GM19328 (cell line): ENCODE results near the gene AJAP1.

ENCODE experiments used
- ATAC-seq: cut with Tn5 transposase; IDR thresholded peaks from one replicate; pipeline ENCODE4 v1.9.1; 2021; ENCODE audit warnings: mild to moderate bottlenecking, moderate library complexity; ENCODE audit not compliant: unreplicated experiment

AJAP1 gene

DNA sequence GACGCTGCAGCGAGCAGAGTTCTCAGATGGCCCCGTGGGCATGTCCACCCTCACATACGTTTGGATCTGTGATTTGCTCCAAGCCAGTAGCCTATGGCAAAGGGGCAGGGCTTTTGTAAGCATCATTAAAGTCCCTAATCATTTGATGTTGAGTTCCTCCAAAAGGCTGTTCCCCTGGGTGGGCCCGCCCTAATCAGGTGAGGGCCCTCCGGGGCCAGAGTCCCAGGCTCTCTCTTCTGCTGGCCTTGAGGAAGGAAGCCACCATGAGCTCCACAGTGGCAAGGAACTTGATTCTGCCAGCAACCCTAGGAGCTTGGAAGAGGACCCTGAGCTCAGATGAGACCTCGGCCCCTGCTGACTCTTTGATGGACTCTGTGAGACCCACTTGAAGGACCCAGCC, 25.4 kb upstream of the AJAP1 start:
- ATAC-seq: no peak

DNA sequence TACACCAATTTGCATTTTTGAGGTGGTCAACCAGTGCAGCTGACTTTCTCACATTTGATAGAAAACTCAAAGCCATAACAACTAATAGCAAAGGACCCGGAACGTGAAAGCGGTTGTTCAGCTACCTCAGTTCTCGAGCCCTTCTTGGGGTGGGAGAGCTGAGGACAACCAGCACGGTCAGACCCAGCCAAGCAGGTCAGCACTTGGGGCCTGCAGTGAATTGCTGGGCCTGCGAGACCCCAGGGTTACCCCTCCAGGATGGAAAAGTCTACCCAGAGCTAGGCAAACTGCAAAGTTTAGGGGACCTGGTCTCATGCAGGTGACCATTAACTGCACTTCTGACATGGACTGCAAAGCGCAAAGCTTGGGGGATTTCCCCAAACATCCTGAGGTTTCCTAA, 23.8 kb upstream of the AJAP1 start:
- no peak for ATAC-seq

DNA sequence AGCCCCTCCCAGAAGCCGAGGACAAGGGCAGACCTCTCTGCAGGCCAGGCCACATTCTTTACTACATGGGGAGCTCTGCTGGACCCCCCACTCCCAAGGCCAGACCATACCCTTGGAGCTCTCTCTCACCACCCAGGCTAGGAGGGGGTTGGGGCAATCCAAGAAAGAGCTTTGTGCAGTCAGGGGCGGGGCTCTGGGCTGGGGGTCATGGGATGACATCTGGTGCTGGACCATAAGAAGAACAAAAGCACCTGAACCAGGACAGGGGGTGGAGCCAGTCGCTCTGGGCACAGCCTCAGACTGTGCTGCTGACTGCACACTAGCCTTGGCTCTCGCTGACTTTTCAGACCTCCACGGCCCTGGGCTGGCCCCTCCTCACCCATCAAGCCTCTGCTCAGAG, 23.1 kb upstream of the AJAP1 start:
- no peak for ATAC-seq

DNA sequence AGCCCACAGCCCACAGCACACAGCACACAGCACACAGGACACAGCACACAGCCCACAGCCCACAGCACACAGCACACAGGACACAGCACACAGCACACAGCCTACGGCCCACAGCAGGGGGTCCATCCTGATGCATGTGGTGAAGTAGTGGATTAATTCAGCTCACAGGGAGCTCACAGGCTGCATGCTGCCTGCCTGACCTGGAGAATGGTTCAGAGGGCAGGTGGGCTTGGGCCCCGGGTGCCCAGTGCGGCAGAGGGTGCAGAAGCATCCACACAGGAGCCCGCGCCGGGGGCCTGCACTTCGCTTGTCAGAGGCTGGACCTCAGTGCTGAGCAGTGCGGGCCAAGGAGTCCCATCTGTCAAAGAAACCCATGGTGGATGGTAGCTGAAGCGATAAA, 21.1 kb upstream of the AJAP1 start:
- no peak for ATAC-seq

DNA sequence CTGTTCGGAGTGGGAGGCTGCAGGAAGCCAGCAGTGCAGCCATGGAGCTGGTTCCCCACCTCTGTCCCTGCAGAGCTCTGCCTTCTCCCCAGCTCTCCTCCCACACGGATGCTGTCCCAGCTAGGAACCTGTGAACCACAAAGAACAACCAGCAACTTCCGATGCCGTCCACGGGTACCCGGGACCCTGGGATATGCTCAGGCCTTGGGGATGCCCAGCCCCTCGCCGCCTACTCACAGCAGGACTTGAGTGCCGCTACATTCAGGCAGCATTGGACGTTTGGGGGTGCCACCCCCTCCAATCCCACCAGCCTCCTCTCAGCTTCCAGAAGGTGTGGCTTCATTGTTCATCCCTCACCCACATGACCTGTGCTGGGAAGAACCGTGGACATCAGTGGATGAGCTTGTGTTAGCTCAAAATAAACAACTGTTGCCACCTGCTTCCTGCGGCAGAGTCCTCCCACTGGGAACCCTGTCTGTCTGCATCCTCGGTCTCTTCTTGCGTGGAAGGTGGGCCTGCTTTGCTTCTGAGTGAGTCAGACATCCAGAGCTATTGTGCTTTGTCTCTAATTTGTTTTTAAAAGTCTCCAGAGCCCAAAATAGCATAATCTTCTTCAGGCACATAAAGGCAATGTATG, 20.1 kb upstream of the AJAP1 start:
- no peak for ATAC-seq

DNA sequence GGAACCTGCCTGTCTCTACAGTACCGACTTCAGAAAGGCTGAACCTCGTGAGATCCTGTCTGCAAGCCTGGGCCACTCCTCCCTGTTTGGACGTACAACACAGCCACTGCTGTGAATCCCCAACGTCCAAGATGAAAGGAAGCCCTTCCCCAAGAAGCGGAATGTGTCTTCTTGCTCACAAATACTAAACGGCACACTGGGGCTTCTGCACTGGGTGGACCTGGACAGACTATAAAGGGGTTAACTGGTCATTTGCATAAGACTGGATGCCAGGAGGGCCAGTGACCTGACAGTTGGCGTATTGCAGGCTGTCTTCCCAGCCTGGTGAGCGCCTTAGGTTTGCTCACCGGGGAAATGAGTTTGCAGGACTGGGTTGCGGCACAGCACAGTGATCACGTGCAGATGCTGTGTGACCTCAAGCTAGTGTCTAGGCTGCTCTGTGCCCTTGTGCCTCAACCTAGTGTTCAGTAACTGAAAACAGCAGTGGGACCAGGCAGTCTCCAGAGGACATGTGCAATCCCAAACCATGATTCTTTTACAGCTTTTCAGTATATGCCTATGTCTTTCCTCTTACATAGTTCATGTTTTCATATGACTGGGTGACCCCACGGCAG, 19.5 kb upstream of the AJAP1 start:
- no peak for ATAC-seq

DNA sequence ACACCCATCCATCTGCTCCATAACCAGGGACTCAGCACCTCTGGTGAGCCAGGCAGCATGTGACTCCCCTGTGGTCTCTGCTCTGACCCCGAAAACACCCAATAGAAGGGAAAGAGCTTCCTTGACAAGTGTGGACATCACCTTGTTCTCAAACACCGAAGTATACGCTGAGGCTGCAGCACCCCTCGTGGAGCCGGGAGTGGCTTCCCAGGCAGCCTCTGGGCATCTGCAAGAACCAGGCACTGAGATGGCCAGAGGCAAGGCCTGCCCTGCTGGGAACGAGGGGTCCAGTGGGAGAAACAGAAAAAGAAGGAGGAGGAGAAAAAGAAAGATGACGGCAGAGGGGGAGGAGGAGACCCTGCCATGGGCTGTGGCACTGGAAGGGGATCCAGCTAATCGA, 18.2 kb upstream of the AJAP1 start:
- no peak for ATAC-seq

DNA sequence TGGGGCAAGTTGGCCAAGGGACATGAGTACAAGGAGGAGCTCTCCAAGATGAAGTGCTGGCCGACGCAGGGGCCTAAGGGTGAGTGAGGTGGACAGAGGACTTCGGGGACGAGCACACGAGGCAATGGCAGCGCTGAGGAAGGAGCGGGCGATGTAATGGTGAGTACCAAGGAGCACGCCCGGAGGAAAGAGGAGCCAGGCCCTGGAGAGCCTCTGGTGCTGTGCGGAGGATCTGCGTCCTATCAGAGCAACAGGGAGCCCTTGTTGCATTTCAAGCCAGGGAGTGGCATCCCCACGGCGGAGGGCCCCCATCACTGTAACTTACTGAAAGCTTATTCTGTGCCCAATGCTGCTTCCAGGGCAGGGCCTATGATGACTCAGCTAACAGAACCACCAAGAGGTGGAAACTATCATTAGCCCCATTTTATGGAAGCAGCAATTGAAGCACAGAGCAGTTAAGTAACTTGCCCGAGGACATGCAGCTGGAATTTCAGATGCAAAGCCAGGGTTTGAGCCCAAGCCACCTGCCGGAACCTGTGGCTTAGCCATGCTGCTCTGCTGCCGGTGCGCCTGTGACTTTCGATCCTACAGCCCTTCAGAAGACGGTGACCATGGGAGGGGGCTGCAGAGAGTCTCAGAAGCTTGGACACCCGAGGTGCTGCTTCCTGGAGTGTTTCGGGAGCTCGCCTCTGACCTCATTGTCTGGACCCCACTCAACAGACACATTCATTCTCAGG, 17.6 kb upstream of the AJAP1 start:
- no peak for ATAC-seq

DNA sequence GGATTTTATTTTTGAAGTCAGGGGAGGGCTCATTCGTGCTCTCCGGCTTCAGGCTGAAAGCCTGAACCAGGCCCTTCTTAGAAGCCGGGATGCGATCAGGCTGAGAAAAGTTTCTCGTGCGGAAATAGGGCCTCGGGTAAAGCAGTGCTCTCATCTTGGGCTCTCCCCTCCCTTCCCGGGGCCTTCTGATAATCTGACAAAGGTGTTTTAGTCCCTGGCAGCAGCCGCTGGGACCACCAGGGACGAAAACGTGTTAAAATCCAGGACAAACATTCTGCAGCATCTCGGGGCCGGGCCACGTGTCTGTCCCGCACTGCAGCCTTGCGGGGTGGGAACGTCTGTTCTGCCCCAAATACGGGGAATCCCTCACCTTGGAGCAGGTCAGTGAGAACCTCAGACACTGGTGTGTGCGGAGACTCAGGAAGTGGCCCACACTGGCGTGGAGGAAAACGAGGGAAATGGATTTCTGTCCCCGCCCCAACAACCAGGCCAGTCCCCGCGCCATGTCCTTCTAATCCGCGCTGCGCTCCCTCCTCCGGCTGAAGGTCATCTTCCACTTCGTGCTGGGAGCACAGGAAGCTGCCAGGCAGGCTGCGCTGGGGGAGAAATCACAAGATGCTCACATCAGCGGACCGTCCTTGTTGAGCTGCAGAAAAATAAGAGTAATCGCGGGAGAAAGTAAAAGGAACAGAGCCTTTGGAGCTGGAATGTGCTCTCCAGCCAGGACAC, 16.6 kb upstream of the AJAP1 start:
- no peak for ATAC-seq

DNA sequence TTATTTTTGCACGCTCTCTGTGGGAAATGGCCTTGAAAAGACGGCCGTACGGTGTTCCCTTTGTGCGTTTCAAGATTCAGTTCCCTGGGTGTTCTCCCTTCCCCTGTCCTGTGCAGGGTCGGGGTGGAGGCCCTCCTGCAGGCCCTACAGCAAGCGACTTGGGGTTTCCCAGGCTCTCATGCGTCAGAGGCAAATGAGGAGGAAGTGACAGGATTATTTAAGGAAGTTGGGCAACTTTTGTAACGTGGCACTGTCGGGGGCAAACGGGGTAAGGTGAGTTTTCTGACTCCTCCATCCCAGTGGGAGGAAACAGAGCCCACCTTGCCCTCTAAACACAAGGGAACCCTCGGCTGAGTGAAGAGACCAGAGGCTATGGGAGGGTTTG, 16.1 kb upstream of the AJAP1 start:
- ATAC-seq: no peak

DNA sequence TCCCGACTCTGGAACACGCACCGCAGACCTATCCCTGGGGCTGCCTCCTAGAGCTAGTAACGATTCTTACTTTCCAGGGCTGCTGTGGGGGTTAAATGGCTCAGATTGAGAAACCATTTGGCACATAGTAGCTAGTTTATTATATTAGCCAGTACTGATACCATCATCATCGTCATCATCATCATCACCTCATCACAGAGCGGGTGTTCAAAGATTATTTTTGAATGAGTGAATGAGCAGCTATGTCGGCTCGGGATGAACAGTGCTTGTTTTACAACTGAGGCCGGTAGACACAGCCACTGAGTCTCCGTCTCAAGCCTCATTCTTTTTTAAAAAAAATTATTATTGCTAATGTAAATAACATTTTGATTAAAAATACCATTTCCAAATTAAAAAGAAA, 13.5 kb upstream of the AJAP1 start:
- no peak for ATAC-seq

DNA sequence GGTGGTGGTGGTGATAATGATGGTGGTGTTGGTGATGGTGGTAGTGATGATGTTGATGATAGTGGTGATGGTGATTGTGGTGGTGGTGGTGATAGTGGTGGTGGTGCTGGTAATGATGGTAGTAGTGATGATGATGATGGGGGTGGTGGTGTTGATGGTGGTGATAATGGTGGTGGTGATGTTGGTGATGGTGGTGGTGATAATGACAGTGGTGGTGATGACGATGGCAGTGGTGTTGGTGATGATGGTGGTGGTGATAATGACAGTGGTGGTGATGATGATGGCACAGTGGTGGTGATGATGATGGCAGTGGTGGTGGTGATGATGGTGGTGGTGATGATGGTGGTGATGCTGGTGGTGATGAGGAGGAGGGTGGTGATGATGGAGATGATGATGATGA, 7.0 kb upstream of the AJAP1 start:
- no peak for ATAC-seq

DNA sequence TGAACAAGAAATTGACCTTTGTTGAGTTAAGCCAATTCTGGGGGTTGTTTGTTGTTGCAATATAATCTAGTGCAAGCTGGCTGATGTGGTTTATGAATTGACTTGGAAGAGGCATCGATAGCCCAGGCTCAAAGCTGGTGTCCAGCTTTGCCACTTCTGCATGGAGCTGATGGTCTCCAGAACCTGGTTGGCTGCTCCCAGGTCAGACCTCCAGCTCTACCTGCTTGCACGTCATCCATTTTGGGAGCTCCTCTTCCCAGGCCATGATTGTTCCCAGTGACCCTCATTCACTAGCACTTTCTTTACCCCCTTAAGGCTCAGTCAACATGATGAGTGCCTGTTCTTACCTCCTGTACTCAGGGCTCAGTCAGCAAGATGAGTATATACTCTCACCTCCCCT, 5.8 kb upstream of the AJAP1 start:
- no peak for ATAC-seq

DNA sequence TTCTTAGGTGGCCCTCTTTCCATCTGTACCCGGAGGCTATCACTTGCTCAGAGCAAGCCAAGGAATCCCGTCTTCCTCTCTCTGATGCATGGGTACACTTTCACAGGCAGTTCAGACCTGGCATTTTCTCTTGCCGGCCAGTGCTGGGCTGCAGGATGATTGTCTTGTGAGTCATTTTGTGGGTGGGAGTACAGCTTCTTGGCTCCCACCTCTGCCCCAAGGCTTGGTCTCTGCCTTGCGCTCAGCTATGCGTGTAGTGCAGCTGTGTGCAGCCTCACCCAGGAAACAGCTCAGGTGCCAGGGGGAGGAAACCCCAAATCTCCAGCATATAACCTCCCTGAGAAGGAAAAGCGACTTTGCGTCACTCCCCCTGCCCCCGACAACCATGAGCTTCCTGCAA, 3.9 kb upstream of the AJAP1 start:
- ATAC-seq: no peak

DNA sequence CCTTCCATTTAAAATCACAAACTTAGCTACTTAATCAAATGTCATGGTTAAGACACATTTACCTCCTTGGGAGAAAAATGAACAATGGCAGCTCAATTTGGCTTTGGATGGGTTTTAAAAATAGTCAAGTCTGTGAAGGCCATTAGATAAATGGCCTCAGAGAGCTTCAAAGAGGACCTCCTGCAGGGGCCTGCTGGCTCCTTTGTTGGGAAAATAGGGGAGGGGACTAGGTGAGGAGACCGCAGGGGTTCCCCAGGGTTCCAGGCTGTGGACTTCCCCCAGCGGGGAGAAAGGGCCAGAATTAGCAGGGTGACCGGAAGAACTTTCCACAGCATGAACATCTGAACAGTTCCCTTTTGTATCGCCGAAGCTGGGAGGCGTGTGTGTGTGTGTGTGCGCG, 3.4 kb upstream of the AJAP1 start:
- no peak for ATAC-seq

DNA sequence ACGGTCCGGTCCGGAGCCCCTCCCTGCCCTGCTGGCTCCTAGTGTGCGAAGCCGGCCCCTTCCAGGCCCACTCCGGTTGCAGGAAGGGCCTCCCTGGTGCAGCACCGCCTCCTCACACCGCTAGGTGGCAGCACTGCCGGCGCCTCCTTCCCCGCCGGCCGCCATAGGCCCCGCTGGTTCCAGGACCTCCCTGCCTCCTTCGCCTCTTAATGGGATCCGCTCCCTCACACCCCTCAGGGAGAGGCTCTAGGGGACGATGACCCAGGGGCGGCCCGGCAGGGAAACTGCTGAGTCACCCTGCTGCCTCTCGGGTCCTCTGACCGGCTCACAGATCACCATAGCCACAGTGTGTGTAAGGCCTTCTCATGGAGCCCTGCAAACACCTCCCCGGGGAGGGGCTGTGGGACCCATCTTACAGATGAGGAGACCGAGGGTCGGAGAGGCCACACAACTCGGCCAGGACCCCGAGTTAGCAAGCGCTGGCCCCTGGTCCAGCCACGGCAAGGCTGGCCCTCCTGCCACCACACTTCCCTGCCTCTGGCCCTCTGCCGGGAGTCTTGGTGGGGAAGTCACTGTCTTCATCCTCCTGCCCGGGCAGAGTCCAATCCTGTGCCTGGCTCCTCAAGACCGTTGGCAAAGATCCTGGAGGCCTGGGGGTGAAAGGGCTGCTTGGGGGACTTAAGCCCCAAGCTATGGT, 1.6 kb upstream of the AJAP1 start:
- ATAC-seq: no peak

DNA sequence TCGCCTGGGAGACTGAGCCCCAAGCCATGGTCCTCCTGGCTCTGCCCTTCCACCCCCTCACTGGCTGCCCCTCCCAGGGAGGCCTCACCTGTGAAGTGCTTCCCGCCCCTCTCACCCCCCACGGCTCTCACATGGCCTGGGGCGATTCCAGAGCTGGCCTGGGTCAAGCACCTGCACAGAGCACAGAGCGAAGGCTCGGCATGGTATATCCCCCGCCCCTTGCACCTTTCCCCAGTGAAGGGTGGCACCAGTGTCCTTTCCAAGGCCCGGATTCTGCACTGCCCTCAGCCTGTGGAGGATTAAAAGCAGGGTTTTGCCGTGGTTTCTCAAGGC, 1.1 kb upstream of the AJAP1 start:
- ATAC-seq: no peak

DNA sequence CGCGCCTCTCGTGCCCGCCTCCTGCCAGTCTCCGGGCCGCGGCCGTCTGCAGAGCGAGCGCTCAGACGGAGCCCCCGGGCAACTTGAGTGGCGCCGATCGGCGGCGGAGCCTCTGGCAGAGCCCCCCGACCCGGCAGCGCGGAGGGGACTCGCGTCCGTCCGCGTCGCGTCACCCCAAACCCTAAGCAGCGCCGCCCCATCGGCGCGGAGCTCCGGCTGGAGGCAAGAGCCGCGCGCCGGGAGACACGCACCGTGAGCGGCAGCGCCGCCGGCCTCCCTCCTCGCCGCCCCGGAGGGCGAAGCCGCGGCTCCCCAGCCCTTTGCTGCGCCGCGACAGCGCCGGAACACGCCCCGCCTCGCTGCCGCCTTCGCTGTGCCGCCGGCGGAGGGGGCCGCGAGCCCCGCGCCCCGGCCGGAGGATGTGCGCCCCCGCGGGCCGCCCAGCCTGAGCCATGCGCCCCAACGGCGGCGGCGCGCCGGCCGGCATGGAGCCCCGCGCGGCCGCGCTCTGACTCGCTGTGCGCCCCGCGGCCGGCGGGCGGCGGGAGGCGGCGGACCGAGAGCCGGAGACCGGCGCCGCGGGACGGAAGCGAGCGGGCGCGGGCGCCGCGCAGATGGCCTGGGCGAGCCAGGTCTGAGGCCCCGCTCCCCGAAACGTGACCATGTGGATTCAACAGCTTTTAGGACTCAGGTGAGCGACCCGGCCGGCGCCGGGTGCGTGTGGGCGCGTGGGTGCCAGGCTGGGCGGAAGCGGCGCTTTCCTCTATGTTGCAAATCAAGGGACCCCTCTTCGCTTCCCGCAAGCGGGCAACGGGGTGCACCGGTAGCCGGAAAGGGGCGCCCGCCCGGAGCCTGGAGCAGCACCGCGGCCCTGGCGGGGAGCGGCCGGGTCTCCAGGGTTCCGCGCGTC, 610 bp downstream of the AJAP1 start:
- no peak for ATAC-seq

DNA sequence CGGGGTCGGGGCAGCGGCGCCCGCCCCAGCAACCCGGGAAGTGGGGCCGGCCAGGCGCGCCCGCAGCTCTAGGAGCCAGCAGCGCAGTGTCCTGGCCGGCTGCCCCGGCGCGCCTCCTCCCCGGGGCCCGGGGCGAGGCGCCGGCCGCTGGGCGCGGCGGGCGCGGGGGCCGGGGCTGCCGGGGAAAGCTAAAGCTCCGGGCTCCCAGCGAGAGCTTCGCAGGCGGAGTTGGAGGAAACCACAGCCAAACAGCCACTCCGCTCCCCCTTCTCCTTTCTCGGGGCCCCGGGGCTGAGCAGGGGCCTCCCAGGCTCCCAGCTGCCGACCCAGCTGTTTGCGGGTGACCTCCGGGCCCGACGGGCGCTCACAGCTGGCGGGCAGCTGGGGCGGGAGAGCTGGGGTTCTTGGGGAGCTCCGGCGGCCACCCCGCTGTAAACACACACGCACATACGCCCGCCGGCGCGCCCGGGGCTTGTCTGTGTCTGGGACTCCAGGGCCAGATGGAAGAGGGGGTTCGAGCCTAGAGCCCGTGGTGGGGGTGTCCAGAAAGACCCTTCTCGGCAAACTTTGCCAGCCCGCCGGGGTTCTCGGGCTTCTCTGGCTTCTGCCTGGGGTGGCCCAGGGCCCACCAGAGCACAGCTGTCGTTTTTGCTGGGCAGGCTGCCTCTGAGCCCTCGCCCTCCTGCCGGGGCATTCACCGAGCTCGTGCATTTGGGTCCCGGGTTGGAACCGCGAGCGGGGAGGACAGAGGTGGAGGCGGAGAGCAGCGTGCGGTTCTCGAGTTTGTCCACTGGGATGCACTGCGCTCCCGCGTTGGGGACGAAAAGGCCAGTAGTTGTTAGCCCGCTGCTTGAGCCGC, 1.5 kb downstream of the AJAP1 start:
- ATAC-seq: no peak
